Endothelial cell of umbilical vein (primary cell): ENCODE results near the gene ESYT3. TPM values are rescaled to one million over a fixed set of nuclear protein-coding genes. Genes with fewer than 3 reads are reported as not detected.

Source experiments
- BruUV-seq: library from RNA; stranded (reverse); fragments of 400-500 nt; replicated peaks from 2 replicates; lab custom pipeline; 2021; lab: Mats Ljungman, UMichigan
- CTCF ChIA-PET: fragments of 300-600, 350-600 bp; sonication (Branson Sonifier 250); formaldehyde crosslinking; loops from one replicate; lab custom pipeline; 2021; ENCODE audit warnings: antibody characterized with exemption, inconsistent platforms; lab: Charles Lee
- POLR2A ChIA-PET: fragments of 300-600, 350-600 bp; sonication (Branson Sonifier 250); formaldehyde crosslinking; loops from one replicate; lab custom pipeline; 2021; ENCODE audit warnings: antibody characterized with exemption, inconsistent platforms; lab: Charles Lee
- DNase-seq: peaks from one replicate; pipeline ENCODE4 v3.0.0-alpha.2; 2011; ENCODE audit warnings: low read depth, low spot score
- FAIRE-seq: peaks from 2 replicates; lab custom pipeline; 2011; peaks lifted over from hg19 to GRCh38; lab: Jason Lieb, UNC
- H2AFZ ChIP-seq: 2 replicates; pipeline ENCODE4 v1.6.0; 2012; ENCODE audit warnings: low read depth, low read length, control low read depth, inconsistent platforms
- H3K27ac ChIP-seq: 2 replicates; pipeline ENCODE4 v1.5.1; 2011; ENCODE audit warnings: low read depth, mild to moderate bottlenecking, control low read depth, low read length, moderate library complexity; ENCODE audit not compliant: insufficient read depth
- H3K27me3 ChIP-seq, 2 experiments: 2 replicates each; pipeline versions ENCODE4 v1.6.0 to v1.6.1; 2011; ENCODE audit warnings: low read length in 2 of 2, mixed read lengths in 1 of 2; ENCODE audit not compliant: control insufficient read depth in 2 of 2, insufficient read depth in 2 of 2
- H3K36me3 ChIP-seq, 2 experiments: 2 replicates in 1 of 2; 3 replicates in 1 of 2; pipeline ENCODE4 v1.5.1; 2011; ENCODE audit warnings: low read length in 2 of 2, mild to moderate bottlenecking in 1 of 2, moderate library complexity in 1 of 2; ENCODE audit not compliant: control insufficient read depth in 2 of 2, insufficient read depth in 2 of 2; ENCODE audit errors: extremely low read depth in 1 of 2
- H3K4me1 ChIP-seq: 3 replicates; pipeline ENCODE4 v1.5.1; 2011; ENCODE audit warnings: mild to moderate bottlenecking, low read length; ENCODE audit not compliant: control insufficient read depth, insufficient read depth; ENCODE audit errors: extremely low read depth
- H3K4me2 ChIP-seq: 2 replicates; pipeline ENCODE4 v1.6.1; 2011; ENCODE audit warnings: low read length, control low read depth, mixed read lengths; ENCODE audit not compliant: insufficient read depth
- H3K4me3 ChIP-seq, 3 experiments: fragments of 200-600 bp in 1 of 3; sonication (generic), shearing (Covaris generic) in 1 of 3; replicated peaks in 1 of 3; 2 replicates each; pipeline ENCODE4 v1.5.1; 2011 to 2016; ENCODE audit warnings: control low read depth in 3 of 3, low read length in 3 of 3, mild to moderate bottlenecking in 2 of 3, inconsistent platforms in 1 of 3, low read depth in 1 of 3, moderate library complexity in 1 of 3; ENCODE audit not compliant: insufficient read depth in 1 of 3
- H3K79me2 ChIP-seq: 2 replicates; pipeline ENCODE4 v1.6.0; 2012; ENCODE audit warnings: low read length, inconsistent platforms; ENCODE audit not compliant: control insufficient read depth, insufficient read depth
- H3K9ac ChIP-seq: replicated peaks from 2 replicates; pipeline ENCODE3; 2011; ENCODE audit warnings: low read length, control low read depth; ENCODE audit not compliant: insufficient read depth; ENCODE audit errors: extremely low read depth
- H3K9me1 ChIP-seq: replicated peaks from 3 replicates; pipeline ENCODE4 v1.6.0; 2011; ENCODE audit warnings: mild to moderate bottlenecking, low read length; ENCODE audit not compliant: control insufficient read depth, insufficient read depth; ENCODE audit errors: extremely low read depth
- H3K9me3 ChIP-seq: replicated peaks from 2 replicates; pipeline ENCODE4 v1.5.1; 2012; ENCODE audit warnings: low read length, inconsistent platforms; ENCODE audit not compliant: control insufficient read depth, insufficient read depth
- H4K20me1 ChIP-seq: replicated peaks from 2 replicates; pipeline ENCODE3; 2011; ENCODE audit warnings: mild to moderate bottlenecking, low read length; ENCODE audit not compliant: control insufficient read depth, insufficient read depth; ENCODE audit errors: extremely low read depth
- EZH2 ChIP-seq: IDR thresholded peaks from 2 replicates; pipeline ENCODE4 v1.6.1; 2012; ENCODE audit warnings: borderline replicate concordance, low read depth, mild to moderate bottlenecking, moderate library complexity, low read length, inconsistent platforms; ENCODE audit not compliant: severe bottlenecking
- FOS ChIP-seq: IDR thresholded peaks from 2 replicates; pipeline ENCODE4 v1.6.1; 2011; ENCODE audit warnings: mild to moderate bottlenecking, low read length, moderate library complexity, borderline replicate concordance; ENCODE audit not compliant: insufficient read depth
- GATA2 ChIP-seq: IDR thresholded peaks from 2 replicates; pipeline ENCODE4 v1.7.0; 2011; ENCODE audit warnings: low read depth, mild to moderate bottlenecking, moderate library complexity, mixed read lengths, low read length; ENCODE audit not compliant: insufficient read length, insufficient read depth
- JUN ChIP-seq: IDR thresholded peaks from 2 replicates; pipeline ENCODE4 v1.6.1; 2011; ENCODE audit warnings: borderline replicate concordance, low read depth; ENCODE audit not compliant: insufficient read length, insufficient read depth
- MYC ChIP-seq: IDR thresholded peaks from one replicate; pipeline ENCODE4 v1.6.1; 2011; ENCODE audit warnings: mild to moderate bottlenecking, low read depth, low read length
- POLR2A ChIP-seq: IDR thresholded peaks from 2 replicates; pipeline ENCODE4 v1.6.1; 2012; ENCODE audit warnings: low read depth, mild to moderate bottlenecking, control low read depth, low read length
- POLR2AphosphoS5 ChIP-seq: IDR thresholded peaks from 2 replicates; pipeline ENCODE4 v1.6.1; 2012; ENCODE audit warnings: low read depth, mild to moderate bottlenecking, control low read depth, low read length, moderate library complexity; ENCODE audit not compliant: insufficient read depth
- dilution Hi-C: fragments of 300-500 bp; cut with MboI; formaldehyde crosslinking; loops from one replicate; pipeline ENCODE4 v1.15.0; 2019; ENCODE audit warnings: low sequenced_read_pairs; ENCODE audit not compliant: extremely low pct_ligation_motif_present
- intact Hi-C: fragments of 100-400 bp; cut with micrococcal nuclease; formaldehyde crosslinking; loops from one replicate; pipeline ENCODE4 v1.10.0; 2022
- polyA plus RNA-seq, 4 experiments: library from polyadenylated mRNA; depleted of rRNA in 3 of 4; stranded (reverse) in 3 of 4; unstranded in 1 of 4; fragments of >200 nt; gene quantifications; 2 replicates each; pipeline versions ENCODE4 v1.2.1 to v1.2.3, GENCODE V29; 2011 to 2012; ENCODE audit warnings: missing spikeins in 1 of 4
- total RNA-seq: library from RNA; stranded (reverse); gene quantifications from 2 replicates; pipeline ENCODE4 v1.2.3, GENCODE V29; 2021
- TF ChIP-seq, protein P1 (sequence below), 2 donors: IDR thresholded peaks; 1 replicate in 1 of 2; 2 replicates in 1 of 2; pipeline ENCODE4 v1.5.1; 2011; ENCODE audit warnings: low read length in 2 of 2, mild to moderate bottlenecking in 2 of 2, moderate library complexity in 2 of 2, control low read depth in 1 of 2, inconsistent platforms in 1 of 2, low read depth in 1 of 2; ENCODE audit not compliant: insufficient read depth in 1 of 2; ENCODE audit errors: extremely low read depth in 1 of 2
- TF ChIP-seq, protein P2 (sequence below): IDR thresholded peaks from 2 replicates; pipeline ENCODE4 v1.6.1; 2011; ENCODE audit not compliant: insufficient read depth, insufficient read length

ESYT3 gene
- total and polyA plus RNA-seq, 2 donors (not counting 3 experiments of a cell fraction or from before 2014, with no cell fraction given), result not detected

DNA sequence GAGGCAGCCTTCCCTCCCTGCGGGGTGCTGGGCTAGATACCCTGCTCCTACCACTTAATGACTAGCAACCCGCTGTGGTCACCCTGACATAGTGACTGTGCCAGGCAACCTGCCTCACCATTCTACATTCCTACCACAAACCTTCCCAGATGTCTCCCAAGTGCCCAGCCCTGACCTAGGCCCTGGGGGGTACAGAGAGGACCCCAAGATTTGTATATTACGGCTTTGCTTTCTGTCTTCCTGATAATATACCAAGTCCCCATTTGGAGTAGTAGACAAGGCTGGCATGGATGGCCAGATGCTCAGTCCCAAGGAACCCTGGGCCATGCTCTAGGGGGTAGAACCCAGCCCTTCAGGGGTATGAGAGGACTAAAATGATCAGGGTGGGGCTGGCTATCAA lies 31.0 kb downstream of the ESYT3 start:
- H3K27me3 ChIP-seq, result no peaks in the 10 kb centered on the region
- H3K79me2 ChIP-seq, result no peaks in the 10 kb centered on the region
- DNase-seq, result no peak
- H3K9me3 ChIP-seq, result no peaks in the 10 kb centered on the region
- intact Hi-C loops (no loop called here), dilution Hi-C loops (no loop called here)
- H3K27ac ChIP-seq, result no peak overlapping the region
- ChIA-PET POLR2A (no interaction called here), CTCF (interaction anchor here (2.1 to 2.6 kb wide), 2 partner anchors 14 to 458 kb away, joined by 6 to 10 read pairs; no protein-coding TSS in a partner anchor)
- no peak overlapping the region for H3K4me3 ChIP-seq
- H3K9me1 ChIP-seq, result no peaks in the 10 kb centered on the region
- no TSS peak for BruUV-seq
- no peak overlapping the region for H3K4me2 ChIP-seq
- no peaks in the 10 kb centered on the region for H4K20me1 ChIP-seq
- no peaks in the 10 kb centered on the region for H3K36me3 ChIP-seq
- no peak for FAIRE-seq
- H3K9ac ChIP-seq, result no peak overlapping the region
- TF ChIP-seq JUN (no peak), GATA2 (no peak), POLR2A (no peak), MYC (no peak), FOS (no peak), POLR2AphosphoS5 (no peak), EZH2 (no peak)
- TF ChIP-seq, protein P1, sequence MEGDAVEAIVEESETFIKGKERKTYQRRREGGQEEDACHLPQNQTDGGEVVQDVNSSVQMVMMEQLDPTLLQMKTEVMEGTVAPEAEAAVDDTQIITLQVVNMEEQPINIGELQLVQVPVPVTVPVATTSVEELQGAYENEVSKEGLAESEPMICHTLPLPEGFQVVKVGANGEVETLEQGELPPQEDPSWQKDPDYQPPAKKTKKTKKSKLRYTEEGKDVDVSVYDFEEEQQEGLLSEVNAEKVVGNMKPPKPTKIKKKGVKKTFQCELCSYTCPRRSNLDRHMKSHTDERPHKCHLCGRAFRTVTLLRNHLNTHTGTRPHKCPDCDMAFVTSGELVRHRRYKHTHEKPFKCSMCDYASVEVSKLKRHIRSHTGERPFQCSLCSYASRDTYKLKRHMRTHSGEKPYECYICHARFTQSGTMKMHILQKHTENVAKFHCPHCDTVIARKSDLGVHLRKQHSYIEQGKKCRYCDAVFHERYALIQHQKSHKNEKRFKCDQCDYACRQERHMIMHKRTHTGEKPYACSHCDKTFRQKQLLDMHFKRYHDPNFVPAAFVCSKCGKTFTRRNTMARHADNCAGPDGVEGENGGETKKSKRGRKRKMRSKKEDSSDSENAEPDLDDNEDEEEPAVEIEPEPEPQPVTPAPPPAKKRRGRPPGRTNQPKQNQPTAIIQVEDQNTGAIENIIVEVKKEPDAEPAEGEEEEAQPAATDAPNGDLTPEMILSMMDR (IDR thresholded peaks at IDR 0.05; ENCODE audit: extremely low read depth in 1 of 2, insufficient read depth in 1 of 2, low read depth in 1 of 2, low read length in 2 of 2), result no peak
- TF ChIP-seq, protein P2, sequence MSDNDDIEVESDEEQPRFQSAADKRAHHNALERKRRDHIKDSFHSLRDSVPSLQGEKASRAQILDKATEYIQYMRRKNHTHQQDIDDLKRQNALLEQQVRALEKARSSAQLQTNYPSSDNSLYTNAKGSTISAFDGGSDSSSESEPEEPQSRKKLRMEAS, result no peak
- H3K4me1 ChIP-seq, result no peaks in the 10 kb centered on the region
- no peak overlapping the region for H2AFZ ChIP-seq
